ENCODE data around the gene PPFIA4. TPM values are rescaled to one million over a fixed set of nuclear protein-coding genes. Genes with fewer than 3 reads are reported as not detected.

PPFIA4 gene
- total RNA-seq, 1 donor from 2014 or later, result 9.1 TPM

GRCh38 chr1:203072002-203072602, 45.8 kb downstream of the PPFIA4 start:
- H3K36me3 ChIP-seq (ENCODE audit: insufficient read depth, low read length), result no peaks in the 10 kb centered on the region
- Mint-ChIP-seq H3K27ac (ENCODE audit: unreplicated experiment) (no peak overlapping the region), H3K36me3 (ENCODE audit: low read depth, unreplicated experiment) (peaks cover 34% of the 10 kb centered on the region), H3K4me3 (ENCODE audit: unreplicated experiment) (no peak overlapping the region), H3K9me3 (ENCODE audit: unreplicated experiment) (peaks cover 3% of the 10 kb centered on the region), H3K4me1 (ENCODE audit: low read depth, unreplicated experiment) (peaks cover 9% of the 10 kb centered on the region), H3K27me3 (ENCODE audit: low read depth, unreplicated experiment) (peaks cover 49% of the 10 kb centered on the region)
- H3K9ac ChIP-seq (ENCODE audit: low read length), result no peak overlapping the region
- no peaks in the 10 kb centered on the region for H4K20me1 ChIP-seq (ENCODE audit: insufficient read depth, low read length)
- H3K4me3 ChIP-seq (ENCODE audit: insufficient read depth, low read depth, low read length), result no peak overlapping the region
- H3K27me3 ChIP-seq (ENCODE audit: insufficient read depth, low read length), result peaks cover 31% of the 10 kb centered on the region
- no peaks in the 10 kb centered on the region for H3K4me1 ChIP-seq (ENCODE audit: insufficient read depth, low read length)
- no peak for DNase-seq (ENCODE audit: low read depth)
- no peaks in the 10 kb centered on the region for H3K79me2 ChIP-seq (ENCODE audit: insufficient read depth, low read length)
- H3K4me2 ChIP-seq (ENCODE audit: low read length), result no peak overlapping the region
- FAIRE-seq, result no peak
- no peak overlapping the region for H2AFZ ChIP-seq (ENCODE audit: low read depth, low read length)
- no peak for TF ChIP-seq EZH2 (IDR thresholded peaks at IDR 0.05; ENCODE audit: insufficient read depth, low read length)
- TF ChIP-seq, protein P1, sequence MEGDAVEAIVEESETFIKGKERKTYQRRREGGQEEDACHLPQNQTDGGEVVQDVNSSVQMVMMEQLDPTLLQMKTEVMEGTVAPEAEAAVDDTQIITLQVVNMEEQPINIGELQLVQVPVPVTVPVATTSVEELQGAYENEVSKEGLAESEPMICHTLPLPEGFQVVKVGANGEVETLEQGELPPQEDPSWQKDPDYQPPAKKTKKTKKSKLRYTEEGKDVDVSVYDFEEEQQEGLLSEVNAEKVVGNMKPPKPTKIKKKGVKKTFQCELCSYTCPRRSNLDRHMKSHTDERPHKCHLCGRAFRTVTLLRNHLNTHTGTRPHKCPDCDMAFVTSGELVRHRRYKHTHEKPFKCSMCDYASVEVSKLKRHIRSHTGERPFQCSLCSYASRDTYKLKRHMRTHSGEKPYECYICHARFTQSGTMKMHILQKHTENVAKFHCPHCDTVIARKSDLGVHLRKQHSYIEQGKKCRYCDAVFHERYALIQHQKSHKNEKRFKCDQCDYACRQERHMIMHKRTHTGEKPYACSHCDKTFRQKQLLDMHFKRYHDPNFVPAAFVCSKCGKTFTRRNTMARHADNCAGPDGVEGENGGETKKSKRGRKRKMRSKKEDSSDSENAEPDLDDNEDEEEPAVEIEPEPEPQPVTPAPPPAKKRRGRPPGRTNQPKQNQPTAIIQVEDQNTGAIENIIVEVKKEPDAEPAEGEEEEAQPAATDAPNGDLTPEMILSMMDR (IDR thresholded peaks at IDR 0.05; ENCODE audit: insufficient read depth, low read depth, low read length), result no peak
- no peak overlapping the region for H3K27ac ChIP-seq (ENCODE audit: low read depth, low read length)
- no peaks in the 10 kb centered on the region for H3K9me3 ChIP-seq (ENCODE audit: insufficient read depth, low read depth, low read length)

DNA sequence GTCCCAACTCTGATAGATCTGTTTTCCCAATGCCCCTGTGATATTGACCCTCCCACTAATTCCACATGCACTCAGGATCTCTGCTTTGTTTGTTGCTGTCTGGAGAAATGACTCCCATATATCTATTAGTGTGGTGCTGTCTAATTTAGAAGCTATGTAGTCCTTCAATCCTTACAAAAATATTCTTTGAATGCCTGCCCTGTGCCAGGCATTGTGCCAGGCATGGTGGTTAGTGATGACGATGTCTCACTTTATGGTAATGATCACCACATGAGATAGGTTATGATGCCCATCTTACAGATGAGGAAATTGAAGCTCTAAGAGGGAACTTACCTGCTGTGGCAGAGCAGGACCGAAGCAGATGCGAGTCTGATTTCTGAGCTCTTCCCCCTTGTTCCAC, 46.6 kb downstream of the PPFIA4 start:
- Histone ChIP-seq H3K36me3 (ENCODE audit: insufficient read depth, low read length) (no peaks in the 10 kb centered on the region), H2AFZ (ENCODE audit: low read depth, low read length) (no peak overlapping the region), H3K27me3 (ENCODE audit: insufficient read depth, low read length) (peaks cover 39% of the 10 kb centered on the region), H3K9ac (ENCODE audit: low read length) (no peak overlapping the region), H3K4me3 (ENCODE audit: insufficient read depth, low read depth, low read length) (no peak overlapping the region), H3K27ac (ENCODE audit: low read depth, low read length) (no peak overlapping the region), H4K20me1 (ENCODE audit: insufficient read depth, low read length) (no peaks in the 10 kb centered on the region), H3K79me2 (ENCODE audit: insufficient read depth, low read length) (no peaks in the 10 kb centered on the region), H3K9me3 (ENCODE audit: insufficient read depth, low read depth, low read length) (no peaks in the 10 kb centered on the region), H3K4me1 (ENCODE audit: insufficient read depth, low read length) (no peaks in the 10 kb centered on the region), H3K4me2 (ENCODE audit: low read length) (no peak overlapping the region)
- FAIRE-seq (no peak), DNase-seq (ENCODE audit: low read depth) (peak; percentile 2)
- TF ChIP-seq EZH2 (IDR thresholded peaks at IDR 0.05; ENCODE audit: insufficient read depth, low read length), result no peak
- TF ChIP-seq, protein P1 (IDR thresholded peaks at IDR 0.05; ENCODE audit: insufficient read depth, low read depth, low read length), result no peak
- peaks cover 3% of the 10 kb centered on the region for H3K9me3 Mint-ChIP-seq (ENCODE audit: unreplicated experiment)
- H3K27me3 Mint-ChIP-seq (ENCODE audit: low read depth, unreplicated experiment), result peaks cover 52% of the 10 kb centered on the region
- H3K36me3 Mint-ChIP-seq (ENCODE audit: low read depth, unreplicated experiment), result peaks cover 30% of the 10 kb centered on the region
- H3K27ac Mint-ChIP-seq (ENCODE audit: unreplicated experiment), result no peak overlapping the region
- H3K4me1 Mint-ChIP-seq (ENCODE audit: low read depth, unreplicated experiment), result peaks cover 9% of the 10 kb centered on the region
- no peak overlapping the region for H3K4me3 Mint-ChIP-seq (ENCODE audit: unreplicated experiment)

DNA sequence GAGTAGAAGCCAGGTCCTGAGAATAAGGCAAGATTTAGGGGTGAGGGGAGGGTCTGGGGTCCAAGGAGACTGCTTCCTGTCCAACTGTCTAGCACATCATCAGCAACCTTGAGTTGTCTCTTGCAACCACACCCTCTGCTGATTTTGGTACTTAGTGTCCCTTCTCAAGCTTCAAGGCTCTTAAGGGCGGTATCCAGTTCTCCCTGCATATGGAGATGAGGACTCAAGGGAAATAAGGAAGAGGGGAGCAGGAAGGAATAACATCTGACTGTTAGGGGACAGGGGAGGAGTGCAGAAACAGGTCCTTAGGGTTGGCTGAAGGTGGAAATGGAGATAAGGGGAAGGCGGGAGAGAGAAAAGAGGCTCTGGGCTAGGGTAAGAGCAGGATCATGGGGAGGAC, 47.2 kb downstream of the PPFIA4 start:
- H3K9me3 Mint-ChIP-seq (ENCODE audit: unreplicated experiment), result peaks cover 3% of the 10 kb centered on the region
- H3K9me3 ChIP-seq (ENCODE audit: insufficient read depth, low read depth, low read length), result no peaks in the 10 kb centered on the region
- TF ChIP-seq EZH2 (IDR thresholded peaks at IDR 0.05; ENCODE audit: insufficient read depth, low read length), result no peak
- TF ChIP-seq, protein P1 (IDR thresholded peaks at IDR 0.05; ENCODE audit: insufficient read depth, low read depth, low read length), result no peak
- H3K27ac Mint-ChIP-seq (ENCODE audit: unreplicated experiment), result no peak overlapping the region
- H3K4me1 ChIP-seq (ENCODE audit: insufficient read depth, low read length), result no peaks in the 10 kb centered on the region
- peaks cover 9% of the 10 kb centered on the region for H3K4me1 Mint-ChIP-seq (ENCODE audit: low read depth, unreplicated experiment)
- no peak overlapping the region for H3K4me3 ChIP-seq (ENCODE audit: insufficient read depth, low read depth, low read length)
- DNase-seq (ENCODE audit: low read depth) (no peak), FAIRE-seq (no peak)
- H3K36me3 Mint-ChIP-seq (ENCODE audit: low read depth, unreplicated experiment), result peaks cover 31% of the 10 kb centered on the region
- no peaks in the 10 kb centered on the region for H3K36me3 ChIP-seq (ENCODE audit: insufficient read depth, low read length)
- H4K20me1 ChIP-seq (ENCODE audit: insufficient read depth, low read length), result no peaks in the 10 kb centered on the region
- H3K27ac ChIP-seq (ENCODE audit: low read depth, low read length), result no peak overlapping the region
- H2AFZ ChIP-seq (ENCODE audit: low read depth, low read length), result no peak overlapping the region
- no peaks in the 10 kb centered on the region for H3K79me2 ChIP-seq (ENCODE audit: insufficient read depth, low read length)
- H3K4me2 ChIP-seq (ENCODE audit: low read length), result no peak overlapping the region
- H3K9ac ChIP-seq (ENCODE audit: low read length), result no peak overlapping the region
- H3K27me3 ChIP-seq (ENCODE audit: insufficient read depth, low read length), result peaks cover 41% of the 10 kb centered on the region
- peaks cover 56% of the 10 kb centered on the region for H3K27me3 Mint-ChIP-seq (ENCODE audit: low read depth, unreplicated experiment)
- H3K4me3 Mint-ChIP-seq (ENCODE audit: unreplicated experiment), result no peak overlapping the region
